ENCODE measurements around the gene DPP4.

- TF ChIP-seq POLR2A (IDR thresholded peaks at IDR 0.05): no peak
- TF ChIP-seq, protein P1, sequence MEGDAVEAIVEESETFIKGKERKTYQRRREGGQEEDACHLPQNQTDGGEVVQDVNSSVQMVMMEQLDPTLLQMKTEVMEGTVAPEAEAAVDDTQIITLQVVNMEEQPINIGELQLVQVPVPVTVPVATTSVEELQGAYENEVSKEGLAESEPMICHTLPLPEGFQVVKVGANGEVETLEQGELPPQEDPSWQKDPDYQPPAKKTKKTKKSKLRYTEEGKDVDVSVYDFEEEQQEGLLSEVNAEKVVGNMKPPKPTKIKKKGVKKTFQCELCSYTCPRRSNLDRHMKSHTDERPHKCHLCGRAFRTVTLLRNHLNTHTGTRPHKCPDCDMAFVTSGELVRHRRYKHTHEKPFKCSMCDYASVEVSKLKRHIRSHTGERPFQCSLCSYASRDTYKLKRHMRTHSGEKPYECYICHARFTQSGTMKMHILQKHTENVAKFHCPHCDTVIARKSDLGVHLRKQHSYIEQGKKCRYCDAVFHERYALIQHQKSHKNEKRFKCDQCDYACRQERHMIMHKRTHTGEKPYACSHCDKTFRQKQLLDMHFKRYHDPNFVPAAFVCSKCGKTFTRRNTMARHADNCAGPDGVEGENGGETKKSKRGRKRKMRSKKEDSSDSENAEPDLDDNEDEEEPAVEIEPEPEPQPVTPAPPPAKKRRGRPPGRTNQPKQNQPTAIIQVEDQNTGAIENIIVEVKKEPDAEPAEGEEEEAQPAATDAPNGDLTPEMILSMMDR (IDR thresholded peaks at IDR 0.05): no peak
These were observed 40.3 kb upstream of the DPP4 start for GRCh38 chr2:162114271-162114670.
